Measurements from ENCODE around the gene TBP.

DNA sequence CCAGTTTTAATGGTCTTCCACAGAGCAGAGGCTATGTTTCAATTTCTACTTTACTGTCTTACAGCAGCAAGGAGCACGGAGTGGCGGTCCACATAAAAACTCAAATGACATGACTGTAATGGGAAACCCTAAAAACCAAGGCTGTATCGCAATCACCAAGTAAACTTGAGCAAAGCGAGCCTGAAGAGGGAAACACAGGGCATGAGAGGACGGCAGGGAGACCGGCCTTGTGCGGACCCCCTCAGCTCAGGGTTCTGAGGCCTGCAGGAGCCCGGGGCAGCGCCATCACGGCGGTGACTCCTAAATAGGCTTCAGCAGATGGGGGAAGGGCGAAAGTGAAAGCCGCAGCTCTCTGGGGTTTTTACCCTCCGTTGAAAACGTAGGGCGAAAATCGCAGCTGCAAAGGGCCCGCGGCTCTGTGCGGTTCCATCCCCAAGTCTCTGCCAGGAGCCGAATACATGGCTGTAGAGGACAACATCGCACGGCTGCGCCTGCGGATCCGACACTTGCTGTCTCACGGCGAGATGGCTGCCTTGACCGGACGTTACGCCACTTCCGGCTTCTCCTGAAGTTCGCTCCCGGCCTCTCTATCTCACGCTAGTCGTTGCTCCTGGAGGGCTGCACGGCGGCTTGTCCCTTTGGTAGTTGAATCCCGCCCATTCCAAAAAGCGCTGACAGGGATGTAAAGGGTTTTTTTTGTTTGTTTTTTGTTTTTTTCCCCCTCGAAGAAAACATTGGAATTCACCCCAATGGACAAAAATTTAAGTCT is 1.2 kb upstream of the TBP start, which contains the start of gene PSMB1:
- TF ChIP-seq GATA2 (IDR thresholded peaks at IDR 0.05; ENCODE audit: low read depth, low read length) (no peak), GATA3 (IDR thresholded peaks at IDR 0.05; ENCODE audit: low read depth, low read length) (no peak)

All from SH-SY5Y (cell line).